ENCODE measurements around the gene SCNN1B.

DNA sequence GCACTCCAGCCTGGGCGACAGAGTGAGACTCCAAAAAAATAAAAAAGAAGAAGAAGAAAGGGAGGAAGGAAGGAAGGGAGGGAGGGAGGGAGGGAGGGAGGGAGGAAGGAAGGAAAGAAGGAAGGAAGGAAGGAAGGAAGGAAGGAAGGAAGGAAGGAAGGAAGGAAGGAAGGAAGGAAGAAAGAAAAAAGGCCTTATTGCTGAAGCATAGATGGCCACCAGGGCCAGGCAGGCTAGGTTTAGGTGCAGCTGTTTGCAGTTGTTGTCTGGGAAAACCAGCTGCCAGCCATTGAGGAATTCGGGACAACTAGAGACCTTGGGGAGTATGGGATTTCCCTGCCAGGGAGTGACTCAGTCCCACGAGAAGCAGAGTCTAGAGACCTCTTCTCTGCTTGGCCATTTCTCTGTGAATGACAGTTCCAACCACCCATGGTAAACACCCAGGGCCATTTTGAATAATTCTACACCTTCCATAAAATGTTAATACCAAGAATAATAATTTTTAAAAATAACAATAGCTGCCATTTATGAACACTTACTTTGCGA lies 31.0 kb downstream of the SCNN1B start:
- TF ChIP-seq, protein P1, sequence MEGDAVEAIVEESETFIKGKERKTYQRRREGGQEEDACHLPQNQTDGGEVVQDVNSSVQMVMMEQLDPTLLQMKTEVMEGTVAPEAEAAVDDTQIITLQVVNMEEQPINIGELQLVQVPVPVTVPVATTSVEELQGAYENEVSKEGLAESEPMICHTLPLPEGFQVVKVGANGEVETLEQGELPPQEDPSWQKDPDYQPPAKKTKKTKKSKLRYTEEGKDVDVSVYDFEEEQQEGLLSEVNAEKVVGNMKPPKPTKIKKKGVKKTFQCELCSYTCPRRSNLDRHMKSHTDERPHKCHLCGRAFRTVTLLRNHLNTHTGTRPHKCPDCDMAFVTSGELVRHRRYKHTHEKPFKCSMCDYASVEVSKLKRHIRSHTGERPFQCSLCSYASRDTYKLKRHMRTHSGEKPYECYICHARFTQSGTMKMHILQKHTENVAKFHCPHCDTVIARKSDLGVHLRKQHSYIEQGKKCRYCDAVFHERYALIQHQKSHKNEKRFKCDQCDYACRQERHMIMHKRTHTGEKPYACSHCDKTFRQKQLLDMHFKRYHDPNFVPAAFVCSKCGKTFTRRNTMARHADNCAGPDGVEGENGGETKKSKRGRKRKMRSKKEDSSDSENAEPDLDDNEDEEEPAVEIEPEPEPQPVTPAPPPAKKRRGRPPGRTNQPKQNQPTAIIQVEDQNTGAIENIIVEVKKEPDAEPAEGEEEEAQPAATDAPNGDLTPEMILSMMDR (IDR thresholded peaks at IDR 0.05): no peak
- no peak for TF ChIP-seq POLR2A (IDR thresholded peaks at IDR 0.05)
